22Rv1 (cell line): ENCODE measurements around the gene PARP16.

ENCODE experiments used
- H3K27ac ChIP-seq: fragments of 450-650 bp; 2 replicates; pipeline ENCODE4 v1.5.1; 2017
- CTCF ChIP-seq: fragments of 450-650 bp; IDR thresholded peaks from 2 replicates; pipeline ENCODE4 v1.5.1; 2017; ENCODE audit warnings: mild to moderate bottlenecking
- ZFX ChIP-seq: fragments of 450-650 bp; IDR thresholded peaks from 2 replicates; pipeline ENCODE4 v1.6.1; 2017; ENCODE audit warnings: antibody characterized with exemption, borderline replicate concordance

PARP16 gene

GRCh38 chr15:65259367-65259797 lies 27.3 kb downstream of the PARP16 start:
- H3K27ac ChIP-seq = no peak overlapping the region
- TF ChIP-seq ZFX (no peak), CTCF (no peak)

DNA sequence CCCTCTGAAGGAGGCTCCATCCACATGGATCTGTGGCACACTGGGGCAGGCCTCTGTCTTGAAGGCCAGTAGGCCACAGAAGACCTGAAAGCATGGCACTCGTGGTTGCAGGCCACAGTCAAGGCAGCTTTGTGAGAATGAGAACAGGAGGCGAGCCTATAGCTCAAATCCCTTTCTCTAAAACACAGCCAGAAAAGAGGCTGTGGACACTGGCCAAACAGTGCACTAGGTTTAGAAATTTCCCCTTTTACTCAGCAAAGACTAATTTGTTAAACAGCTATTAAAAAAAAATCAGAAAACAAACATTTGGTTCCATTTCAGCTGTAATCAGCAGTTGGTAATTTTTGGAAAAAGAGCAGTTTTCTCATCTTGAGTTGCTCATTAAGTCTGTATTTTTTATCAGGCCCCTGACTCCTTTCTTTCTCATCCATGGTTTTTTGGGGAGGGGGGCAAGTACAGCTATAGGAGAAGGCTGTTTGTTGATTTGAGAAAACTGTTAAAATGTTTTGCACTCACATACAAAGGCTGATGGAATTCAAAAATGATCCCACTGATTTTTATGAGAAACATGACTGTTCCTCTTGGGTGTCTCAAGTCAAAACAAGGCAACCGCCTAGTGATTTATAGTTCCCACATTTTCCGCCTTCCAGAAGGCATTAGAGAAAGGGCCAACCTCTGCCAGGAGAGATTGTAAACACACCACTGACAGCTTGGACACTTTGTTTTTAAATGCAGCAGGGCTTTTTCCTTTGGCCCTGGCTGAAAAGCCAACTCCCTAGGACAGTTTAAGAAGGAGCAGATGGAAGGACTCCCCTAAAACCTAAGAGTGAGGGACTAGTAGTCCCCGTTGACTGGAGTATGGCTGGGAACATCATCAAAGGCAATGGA lies 28.1 kb downstream of the PARP16 start:
- H3K27ac ChIP-seq = no peak overlapping the region
- TF ChIP-seq CTCF = no peak
- TF ChIP-seq ZFX = no peak

DNA sequence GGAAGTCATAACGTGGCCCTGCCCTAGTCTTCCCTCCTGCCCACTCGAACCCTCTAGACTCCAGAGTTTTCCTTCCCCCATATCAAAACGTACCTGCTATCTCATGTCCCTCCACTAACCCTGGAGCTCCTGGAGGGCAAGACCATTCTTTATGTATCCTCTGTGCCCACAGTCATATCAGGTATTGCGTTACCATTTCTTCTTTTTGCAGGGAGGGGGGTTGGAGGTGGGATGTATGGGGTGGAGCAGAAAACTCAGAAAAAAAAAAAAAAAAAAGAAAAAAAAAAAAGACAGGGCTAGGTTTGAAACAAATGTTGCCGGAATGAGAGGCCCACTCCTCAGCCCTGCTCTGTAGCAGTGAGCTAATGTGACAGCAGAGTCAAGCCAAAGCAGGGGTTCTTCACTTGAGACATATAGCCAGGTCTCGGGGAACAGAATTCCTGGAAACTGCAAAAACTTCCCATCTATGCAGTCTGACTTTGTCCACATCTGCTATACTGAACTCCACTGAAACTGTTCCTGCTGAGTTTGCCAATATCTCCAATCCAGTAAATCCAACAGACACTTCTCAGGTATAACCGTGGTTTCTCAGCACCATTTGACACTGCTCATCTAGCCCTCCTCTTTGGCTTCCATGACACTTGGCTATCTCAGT lies 31.1 kb downstream of the PARP16 start:
- no peak for TF ChIP-seq CTCF
- TF ChIP-seq ZFX = no peak

DNA sequence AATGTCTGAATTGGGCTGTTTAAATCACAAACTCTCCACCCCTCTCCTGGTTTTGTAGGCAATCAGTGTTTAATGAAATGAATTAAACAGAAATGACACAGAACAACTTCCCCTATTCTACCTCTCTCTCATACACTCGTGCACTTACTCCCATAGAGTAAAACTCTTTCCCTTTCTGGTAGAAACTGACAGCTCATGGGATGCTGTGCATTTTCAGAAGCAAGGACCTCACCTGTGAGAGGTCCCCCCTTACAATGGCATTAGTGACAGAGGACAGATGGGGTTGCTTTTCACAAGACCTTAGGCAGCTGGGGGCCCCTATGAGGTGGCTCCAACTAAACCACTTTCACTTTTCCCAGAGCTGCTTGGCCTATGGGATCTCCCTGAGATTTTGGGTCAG lies 31.9 kb downstream of the PARP16 start:
- no peak overlapping the region for H3K27ac ChIP-seq
- TF ChIP-seq ZFX = no peak

More for the DNA sequence above, 31.1 kb downstream of the PARP16 start:
- no peak overlapping the region for H3K27ac ChIP-seq

DNA sequence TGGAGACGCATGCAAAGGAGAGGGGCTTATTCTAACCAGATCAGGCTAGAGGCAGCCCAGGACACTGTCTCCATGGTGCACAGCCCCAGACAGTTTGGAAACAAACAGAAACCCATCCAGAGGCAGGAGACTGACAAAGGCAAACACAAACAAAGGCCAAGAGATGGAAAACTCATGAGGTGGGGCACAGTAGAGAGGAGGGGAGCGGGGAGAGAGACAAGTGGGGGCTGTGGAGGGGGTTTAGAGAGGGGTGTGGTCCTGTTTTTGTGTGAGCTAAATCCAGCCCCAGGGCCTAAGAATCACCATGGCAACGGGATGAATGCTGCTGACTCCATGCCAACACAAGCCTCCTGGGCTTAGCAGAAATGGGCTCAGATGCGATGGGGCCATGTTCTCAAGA lies 32.3 kb downstream of the PARP16 start:
- TF ChIP-seq ZFX (no peak), CTCF (no peak)

DNA sequence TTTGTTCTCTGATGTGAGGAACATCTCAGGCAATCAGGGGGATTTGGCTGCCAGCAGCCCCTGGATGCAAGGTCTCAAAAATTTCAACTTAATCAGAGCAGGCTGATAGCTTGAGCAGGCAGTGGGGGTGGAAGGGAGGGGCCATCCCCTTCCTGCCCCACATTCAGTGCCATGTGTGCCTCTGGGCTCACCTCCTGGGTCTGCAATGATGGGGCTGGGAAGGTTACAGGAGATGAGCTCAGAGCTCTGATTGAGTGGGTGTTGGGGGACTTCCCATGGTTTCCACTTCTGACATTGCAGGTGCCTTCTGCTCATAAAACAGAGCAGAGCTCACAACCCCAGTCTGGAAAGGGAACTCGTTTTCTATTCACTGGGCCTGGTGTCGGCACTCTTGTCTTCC lies 37.0 kb downstream of the PARP16 start:
- no peak overlapping the region for H3K27ac ChIP-seq
- TF ChIP-seq CTCF = no peak
- no peak for TF ChIP-seq ZFX

More for the DNA sequence above, 32.3 kb downstream of the PARP16 start:
- no peak overlapping the region for H3K27ac ChIP-seq

GRCh38 chr15:65248511-65249255 lies 38.0 kb downstream of the PARP16 start:
- no peak overlapping the region for H3K27ac ChIP-seq
- TF ChIP-seq CTCF (no peak), ZFX (no peak)
